IgD-negative memory B cell (primary cell): ENCODE results near the gene GPRIN2. TPM values are rescaled to one million over a fixed set of nuclear protein-coding genes. Genes with fewer than 3 reads are reported as not detected.
A peak's percentile ranks its signal among the peaks of the same experiment; 100 is the strongest.
"Not testable (repeated sequence)": the region's sequence is repeated elsewhere in the genome, so short reads cannot be mapped to it uniquely, and the experiment has no call there.

Experiments
- H3K27ac Mint-ChIP-seq, 3 donors: one replicate each; pipeline ENCODE4 v1.8.0; 2020 to 2022; ENCODE audit warnings: mild to moderate bottlenecking in 3 of 3, mixed read lengths in 3 of 3, moderate library complexity in 1 of 3
- H3K27me3 Mint-ChIP-seq: one replicate; pipeline ENCODE4 v1.8.0; 2021; ENCODE audit warnings: mixed read lengths
- H3K36me3 Mint-ChIP-seq: one replicate; pipeline ENCODE4 v1.8.0; 2020; ENCODE audit warnings: mild to moderate bottlenecking, mixed read lengths
- H3K4me1 Mint-ChIP-seq, 3 donors: one replicate each; pipeline ENCODE4 v1.8.0; 2020 to 2022; ENCODE audit warnings: mixed read lengths in 3 of 3, mild to moderate bottlenecking in 1 of 3
- H3K4me3 Mint-ChIP-seq, 4 donors: one replicate each; pipeline ENCODE4 v1.8.0; 2020 to 2022; ENCODE audit warnings: mild to moderate bottlenecking in 4 of 4, mixed read lengths in 4 of 4, moderate library complexity in 3 of 4
- H3K9me3 Mint-ChIP-seq, 3 donors: one replicate each; pipeline ENCODE4 v1.8.0; 2020 to 2021; ENCODE audit warnings: mixed read lengths in 3 of 3, mild to moderate bottlenecking in 1 of 3
- polyA plus RNA-seq: library from polyadenylated mRNA; unstranded; fragments of 300-500 nt; fragmentation: Illumina TruSeq; gene quantifications from one replicate; pipeline ENCODE4 v1.2.3, GENCODE V29; 2021

The GPRIN2 gene
- polyA plus RNA-seq: not detected

GRCh38 chr10:46556515-46557318 lies at the start of gene GPRIN2:
Gene GPRIN2, minus strand, starts transcription at chr10:46556658. Its CDS starts 5,922 bp downstream, at chr10:46550736.
- peaks cover 0 to 4% (median 0%) of the 10 kb centered on the region in 3 donors for H3K9me3 Mint-ChIP-seq
- H3K36me3 Mint-ChIP-seq: peaks cover 2% of the 10 kb centered on the region
- H3K27ac Mint-ChIP-seq: no peak within 1 kb of the TSS
- peak within 1 kb of the TSS in 2 of 4 donors; percentile 59 to 65 for H3K4me3 Mint-ChIP-seq
- H3K4me1 Mint-ChIP-seq: peaks cover 0 to 4% (median 2%) of the 10 kb centered on the region in 3 donors
- H3K27me3 Mint-ChIP-seq: peaks cover 8% of the 10 kb centered on the region

GRCh38 chr10:46600516-46600915 lies 44.1 kb upstream of the GPRIN2 start:
- H3K9me3 Mint-ChIP-seq, H3K27me3 Mint-ChIP-seq, H3K36me3 Mint-ChIP-seq, H3K27ac Mint-ChIP-seq, H3K4me3 Mint-ChIP-seq, H3K4me1 Mint-ChIP-seq: not testable (repeated sequence)

GRCh38 chr10:46597616-46598246 lies 41.3 kb upstream of the GPRIN2 start:
- not testable (repeated sequence) for H3K27ac Mint-ChIP-seq

GRCh38 chr10:46596570-46596969 lies 40.1 kb upstream of the GPRIN2 start:
- not testable (repeated sequence) for H3K4me1 Mint-ChIP-seq, H3K27ac Mint-ChIP-seq, H3K4me3 Mint-ChIP-seq, H3K27me3 Mint-ChIP-seq, H3K36me3 Mint-ChIP-seq, H3K9me3 Mint-ChIP-seq

More at GRCh38 chr10:46597616-46598246, 41.3 kb upstream of the GPRIN2 start:
- not testable (repeated sequence) for H3K4me1 Mint-ChIP-seq, H3K9me3 Mint-ChIP-seq, H3K36me3 Mint-ChIP-seq, H3K27me3 Mint-ChIP-seq, H3K4me3 Mint-ChIP-seq

GRCh38 chr10:46594453-46595063 lies 38.1 kb upstream of the GPRIN2 start:
- H3K4me3 Mint-ChIP-seq, H3K9me3 Mint-ChIP-seq, H3K36me3 Mint-ChIP-seq, H3K4me1 Mint-ChIP-seq, H3K27ac Mint-ChIP-seq, H3K27me3 Mint-ChIP-seq: not testable (repeated sequence)

- H3K36me3 Mint-ChIP-seq: not testable (repeated sequence)
Observed at GRCh38 chr10:46593307-46593706, 36.8 kb upstream of the GPRIN2 start.

GRCh38 chr10:46591053-46591452 lies 34.6 kb upstream of the GPRIN2 start:
- not testable (repeated sequence) for H3K27ac Mint-ChIP-seq, H3K9me3 Mint-ChIP-seq, H3K4me3 Mint-ChIP-seq, H3K36me3 Mint-ChIP-seq, H3K4me1 Mint-ChIP-seq, H3K27me3 Mint-ChIP-seq

More at GRCh38 chr10:46593307-46593706, 36.8 kb upstream of the GPRIN2 start:
- H3K4me1 Mint-ChIP-seq, H3K27me3 Mint-ChIP-seq, H3K9me3 Mint-ChIP-seq, H3K4me3 Mint-ChIP-seq, H3K27ac Mint-ChIP-seq: not testable (repeated sequence)

GRCh38 chr10:46589589-46589988 lies 33.1 kb upstream of the GPRIN2 start:
- not testable (repeated sequence) for H3K4me3 Mint-ChIP-seq, H3K9me3 Mint-ChIP-seq, H3K4me1 Mint-ChIP-seq, H3K36me3 Mint-ChIP-seq, H3K27ac Mint-ChIP-seq, H3K27me3 Mint-ChIP-seq

GRCh38 chr10:46588221-46588620 lies 31.8 kb upstream of the GPRIN2 start:
- not testable (repeated sequence) for H3K27me3 Mint-ChIP-seq, H3K36me3 Mint-ChIP-seq, H3K9me3 Mint-ChIP-seq, H3K4me1 Mint-ChIP-seq, H3K27ac Mint-ChIP-seq, H3K4me3 Mint-ChIP-seq

- H3K36me3 Mint-ChIP-seq, H3K9me3 Mint-ChIP-seq, H3K27ac Mint-ChIP-seq, H3K4me1 Mint-ChIP-seq, H3K4me3 Mint-ChIP-seq, H3K27me3 Mint-ChIP-seq: not testable (repeated sequence)
Observed at GRCh38 chr10:46587546-46587945, 31.1 kb upstream of the GPRIN2 start.

- not testable (repeated sequence) for H3K4me3 Mint-ChIP-seq, H3K9me3 Mint-ChIP-seq, H3K27me3 Mint-ChIP-seq, H3K27ac Mint-ChIP-seq, H3K4me1 Mint-ChIP-seq, H3K36me3 Mint-ChIP-seq
Observed at GRCh38 chr10:46585246-46585645, 28.8 kb upstream of the GPRIN2 start.

GRCh38 chr10:46584196-46584595 lies 27.7 kb upstream of the GPRIN2 start:
- H3K27me3 Mint-ChIP-seq, H3K36me3 Mint-ChIP-seq, H3K9me3 Mint-ChIP-seq, H3K4me3 Mint-ChIP-seq, H3K27ac Mint-ChIP-seq, H3K4me1 Mint-ChIP-seq: not testable (repeated sequence)

- H3K36me3 Mint-ChIP-seq, H3K27me3 Mint-ChIP-seq, H3K9me3 Mint-ChIP-seq, H3K4me3 Mint-ChIP-seq, H3K4me1 Mint-ChIP-seq, H3K27ac Mint-ChIP-seq: not testable (repeated sequence)
Observed at GRCh38 chr10:46582568-46582967, 26.1 kb upstream of the GPRIN2 start.

GRCh38 chr10:46581997-46582396 lies 25.5 kb upstream of the GPRIN2 start:
- not testable (repeated sequence) for H3K27ac Mint-ChIP-seq, H3K4me3 Mint-ChIP-seq, H3K4me1 Mint-ChIP-seq, H3K9me3 Mint-ChIP-seq, H3K36me3 Mint-ChIP-seq, H3K27me3 Mint-ChIP-seq

GRCh38 chr10:46579378-46579777 lies 22.9 kb upstream of the GPRIN2 start:
- H3K4me3 Mint-ChIP-seq, H3K36me3 Mint-ChIP-seq, H3K4me1 Mint-ChIP-seq, H3K27ac Mint-ChIP-seq, H3K9me3 Mint-ChIP-seq, H3K27me3 Mint-ChIP-seq: not testable (repeated sequence)
